ENCODE results near the gene TRABD2B. TPM values are rescaled to one million over a fixed set of nuclear protein-coding genes. Genes with fewer than 3 reads are reported as not detected.

The TRABD2B gene
- total RNA-seq, 4 donors from 2014 or later, result 0.83 to 2.6 (median 1.9) TPM

DNA sequence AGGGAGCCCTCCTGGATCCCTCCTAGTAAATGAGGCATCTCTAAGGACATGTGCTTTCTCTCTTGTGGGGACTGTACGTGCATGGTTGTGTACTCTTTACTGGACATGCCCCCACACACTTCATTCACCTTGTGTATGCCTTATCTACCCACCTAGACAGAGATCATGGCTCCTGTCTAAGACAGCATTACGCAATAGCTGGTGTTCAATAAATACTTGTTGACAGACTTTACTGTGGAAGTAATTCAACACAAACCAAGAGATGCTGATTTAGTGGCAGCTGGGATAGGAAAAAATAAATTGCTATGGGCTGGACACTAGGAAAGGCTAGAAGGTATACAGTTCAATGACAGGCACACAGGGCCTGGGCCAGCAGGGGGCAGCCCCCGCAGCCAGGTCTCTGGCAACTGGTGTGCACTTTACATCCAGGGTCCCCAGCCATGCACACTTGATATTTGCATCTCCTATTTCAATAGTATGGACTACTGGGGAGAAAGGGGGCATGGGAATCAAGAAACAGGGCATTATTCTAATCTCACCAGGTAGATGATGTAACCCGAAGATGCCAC is 24.2 kb downstream of the TRABD2B start:
- H3K36me3 ChIP-seq, result no peaks in the 10 kb centered on the region
- WGBS, result 85% methylated on average over 4 of the region's 4 CpGs
- H3K4me3 ChIP-seq, result no peak overlapping the region
- no peaks in the 10 kb centered on the region for H3K4me1 ChIP-seq
- H3K27ac ChIP-seq, result no peak overlapping the region
- H3K27me3 ChIP-seq, result no peaks in the 10 kb centered on the region
- no peaks in the 10 kb centered on the region for H3K9me3 ChIP-seq
- no peak for TF ChIP-seq POLR2AphosphoS5 (IDR thresholded peaks at IDR 0.05)
- no peak for TF ChIP-seq POLR2A (IDR thresholded peaks at IDR 0.05)
- TF ChIP-seq CTCF (IDR thresholded peaks at IDR 0.05), result no peak
- no peak for TF ChIP-seq EP300 (IDR thresholded peaks at IDR 0.05)
- no peak for DNase-seq (ENCODE audit: low spot score in 2 of 2)

DNA sequence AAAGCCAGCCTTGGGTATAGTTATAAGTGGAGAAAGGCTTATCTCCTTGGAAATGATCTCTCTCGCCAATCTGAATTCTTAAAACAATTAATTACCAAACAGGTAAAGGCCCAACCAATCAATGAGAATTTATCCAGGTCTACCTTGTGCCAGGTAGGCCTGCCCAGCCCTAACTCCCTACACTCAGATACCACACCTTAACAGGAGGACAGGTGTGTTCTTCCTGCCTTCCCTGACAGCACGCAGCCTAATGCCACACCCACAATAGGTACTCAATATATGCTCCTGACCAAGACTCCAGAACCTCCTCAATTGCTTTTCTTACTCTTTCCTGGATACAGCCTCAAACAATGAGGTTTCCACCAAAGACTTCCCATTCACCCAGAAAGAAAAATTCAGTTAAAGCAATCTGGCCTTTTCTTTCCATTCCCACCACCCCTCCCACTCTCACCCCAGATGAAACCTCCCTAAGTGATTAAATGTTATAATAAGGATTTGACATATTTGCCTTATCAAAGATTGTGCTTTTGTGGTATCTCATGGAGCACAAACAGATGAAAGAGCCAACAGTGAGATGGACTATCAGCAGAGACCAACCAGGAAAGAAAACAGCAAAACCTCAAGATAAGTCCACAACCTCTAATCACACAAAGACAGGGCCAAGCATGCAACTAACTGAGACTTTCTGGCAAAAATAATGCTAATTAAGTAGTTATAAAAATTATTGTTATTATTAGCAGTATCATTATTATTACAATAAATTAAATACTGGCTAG is 25.6 kb downstream of the TRABD2B start:
- H3K27me3 ChIP-seq, result no peaks in the 10 kb centered on the region
- no peak overlapping the region for H3K27ac ChIP-seq
- 68% methylated on average over 2 of the region's 2 CpGs for WGBS
- no peaks in the 10 kb centered on the region for H3K4me1 ChIP-seq
- H3K9me3 ChIP-seq, result no peaks in the 10 kb centered on the region
- DNase-seq (ENCODE audit: low spot score in 2 of 2), result no peak
- no peak overlapping the region for H3K4me3 ChIP-seq
- no peaks in the 10 kb centered on the region for H3K36me3 ChIP-seq
- TF ChIP-seq CTCF (IDR thresholded peaks at IDR 0.05), result no peak

GRCh38 chr1:47970882-47971281 is 26.3 kb downstream of the TRABD2B start:
- no peaks in the 10 kb centered on the region for H3K9me3 ChIP-seq
- WGBS, result 77% methylated on average over 3 of the region's 3 CpGs
- no peaks in the 10 kb centered on the region for H3K4me1 ChIP-seq
- no peak overlapping the region for H3K27ac ChIP-seq
- H3K36me3 ChIP-seq, result no peaks in the 10 kb centered on the region
- TF ChIP-seq POLR2A (IDR thresholded peaks at IDR 0.05) (no peak), CTCF (IDR thresholded peaks at IDR 0.05) (no peak), POLR2AphosphoS5 (IDR thresholded peaks at IDR 0.05) (no peak)
- no peak for DNase-seq (ENCODE audit: low spot score in 2 of 2)
- H3K27me3 ChIP-seq, result no peaks in the 10 kb centered on the region
- H3K4me3 ChIP-seq, result no peak overlapping the region

DNA sequence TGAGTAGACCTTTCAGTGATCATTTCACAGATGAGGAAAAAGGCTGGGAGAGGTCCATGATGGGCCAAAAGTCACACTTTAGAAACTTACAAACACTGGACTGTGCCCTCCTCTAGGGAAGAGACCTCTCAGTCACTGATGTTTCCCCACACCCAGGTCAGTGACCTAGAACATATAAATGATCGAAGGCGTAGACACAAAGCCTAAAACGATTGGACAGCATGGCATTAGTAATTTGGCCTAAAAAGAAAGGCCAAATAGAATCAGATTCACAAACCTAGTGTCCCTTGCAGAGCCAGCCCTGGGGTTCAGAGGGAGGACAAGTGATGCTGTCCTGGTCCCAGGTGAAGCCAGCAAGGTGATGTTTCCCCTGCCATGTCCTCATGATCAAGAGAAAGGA is 27.7 kb downstream of the TRABD2B start:
- TF ChIP-seq POLR2A (IDR thresholded peaks at IDR 0.05), result no peak
- no peak for TF ChIP-seq EP300 (IDR thresholded peaks at IDR 0.05)
- no peak for TF ChIP-seq CTCF (IDR thresholded peaks at IDR 0.05)
- TF ChIP-seq POLR2AphosphoS5 (IDR thresholded peaks at IDR 0.05), result no peak
- Histone ChIP-seq H3K9me3 (no peaks in the 10 kb centered on the region), H3K36me3 (no peaks in the 10 kb centered on the region), H3K27ac (no peak overlapping the region), H3K27me3 (no peaks in the 10 kb centered on the region), H3K4me3 (no peak overlapping the region), H3K4me1 (no peaks in the 10 kb centered on the region)
- 85% methylated on average over 3 of the region's 3 CpGs for WGBS
- DNase-seq (ENCODE audit: low spot score in 2 of 2), result no peak

- no peaks in the 10 kb centered on the region for H3K27me3 ChIP-seq
- WGBS, result 92% methylated on average over 3 of the region's 3 CpGs
- no peak overlapping the region for H3K4me3 ChIP-seq
- no peaks in the 10 kb centered on the region for H3K9me3 ChIP-seq
- DNase-seq (ENCODE audit: low spot score in 2 of 2), result no peak
- no peak overlapping the region for H3K27ac ChIP-seq
- peaks cover 6% of the 10 kb centered on the region for H3K4me1 ChIP-seq
- no peaks in the 10 kb centered on the region for H3K36me3 ChIP-seq
- TF ChIP-seq POLR2A (IDR thresholded peaks at IDR 0.05), result no peak
- no peak for TF ChIP-seq POLR2AphosphoS5 (IDR thresholded peaks at IDR 0.05)
- TF ChIP-seq EP300 (IDR thresholded peaks at IDR 0.05), result no peak
- no peak for TF ChIP-seq CTCF (IDR thresholded peaks at IDR 0.05)
These were observed 28.7 kb downstream of the TRABD2B start for GRCh38 chr1:47968556-47968888.
